ENCODE results near the gene RALGAPB. TPM values are rescaled to one million over a fixed set of nuclear protein-coding genes. Genes with fewer than 3 reads are reported as not detected.

The RALGAPB gene
- total RNA-seq, 4 donors from 2014 or later = 54.7 to 69.2 (median 61.1) TPM

- no peak for DNase-seq
- H3K27me3 ChIP-seq = peaks cover 0 to 6% of the 10 kb centered on the region in 2 donors
- TF ChIP-seq, protein P1, sequence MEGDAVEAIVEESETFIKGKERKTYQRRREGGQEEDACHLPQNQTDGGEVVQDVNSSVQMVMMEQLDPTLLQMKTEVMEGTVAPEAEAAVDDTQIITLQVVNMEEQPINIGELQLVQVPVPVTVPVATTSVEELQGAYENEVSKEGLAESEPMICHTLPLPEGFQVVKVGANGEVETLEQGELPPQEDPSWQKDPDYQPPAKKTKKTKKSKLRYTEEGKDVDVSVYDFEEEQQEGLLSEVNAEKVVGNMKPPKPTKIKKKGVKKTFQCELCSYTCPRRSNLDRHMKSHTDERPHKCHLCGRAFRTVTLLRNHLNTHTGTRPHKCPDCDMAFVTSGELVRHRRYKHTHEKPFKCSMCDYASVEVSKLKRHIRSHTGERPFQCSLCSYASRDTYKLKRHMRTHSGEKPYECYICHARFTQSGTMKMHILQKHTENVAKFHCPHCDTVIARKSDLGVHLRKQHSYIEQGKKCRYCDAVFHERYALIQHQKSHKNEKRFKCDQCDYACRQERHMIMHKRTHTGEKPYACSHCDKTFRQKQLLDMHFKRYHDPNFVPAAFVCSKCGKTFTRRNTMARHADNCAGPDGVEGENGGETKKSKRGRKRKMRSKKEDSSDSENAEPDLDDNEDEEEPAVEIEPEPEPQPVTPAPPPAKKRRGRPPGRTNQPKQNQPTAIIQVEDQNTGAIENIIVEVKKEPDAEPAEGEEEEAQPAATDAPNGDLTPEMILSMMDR (IDR thresholded peaks at IDR 0.05) = no peak
- no peak for TF ChIP-seq POLR2A (IDR thresholded peaks at IDR 0.05)
- H3K4me3 ChIP-seq = no peak overlapping the region
- H3K27ac ChIP-seq = no peak overlapping the region
- no peaks in the 10 kb centered on the region for H3K9me3 ChIP-seq
- no peaks in the 10 kb centered on the region for H3K36me3 ChIP-seq
- no peaks in the 10 kb centered on the region for H3K4me1 ChIP-seq
Measured at GRCh38 chr20:38599410-38599882, 126.8 kb downstream of the RALGAPB start.

- TF ChIP-seq, protein P1 (IDR thresholded peaks at IDR 0.05) = no peak
- TF ChIP-seq POLR2A (IDR thresholded peaks at IDR 0.05) = no peak
- Histone ChIP-seq H3K36me3 (no peaks in the 10 kb centered on the region), H3K27ac (no peak overlapping the region)
Measured at GRCh38 chr20:38600057-38600456, 127.4 kb downstream of the RALGAPB start.

DNA sequence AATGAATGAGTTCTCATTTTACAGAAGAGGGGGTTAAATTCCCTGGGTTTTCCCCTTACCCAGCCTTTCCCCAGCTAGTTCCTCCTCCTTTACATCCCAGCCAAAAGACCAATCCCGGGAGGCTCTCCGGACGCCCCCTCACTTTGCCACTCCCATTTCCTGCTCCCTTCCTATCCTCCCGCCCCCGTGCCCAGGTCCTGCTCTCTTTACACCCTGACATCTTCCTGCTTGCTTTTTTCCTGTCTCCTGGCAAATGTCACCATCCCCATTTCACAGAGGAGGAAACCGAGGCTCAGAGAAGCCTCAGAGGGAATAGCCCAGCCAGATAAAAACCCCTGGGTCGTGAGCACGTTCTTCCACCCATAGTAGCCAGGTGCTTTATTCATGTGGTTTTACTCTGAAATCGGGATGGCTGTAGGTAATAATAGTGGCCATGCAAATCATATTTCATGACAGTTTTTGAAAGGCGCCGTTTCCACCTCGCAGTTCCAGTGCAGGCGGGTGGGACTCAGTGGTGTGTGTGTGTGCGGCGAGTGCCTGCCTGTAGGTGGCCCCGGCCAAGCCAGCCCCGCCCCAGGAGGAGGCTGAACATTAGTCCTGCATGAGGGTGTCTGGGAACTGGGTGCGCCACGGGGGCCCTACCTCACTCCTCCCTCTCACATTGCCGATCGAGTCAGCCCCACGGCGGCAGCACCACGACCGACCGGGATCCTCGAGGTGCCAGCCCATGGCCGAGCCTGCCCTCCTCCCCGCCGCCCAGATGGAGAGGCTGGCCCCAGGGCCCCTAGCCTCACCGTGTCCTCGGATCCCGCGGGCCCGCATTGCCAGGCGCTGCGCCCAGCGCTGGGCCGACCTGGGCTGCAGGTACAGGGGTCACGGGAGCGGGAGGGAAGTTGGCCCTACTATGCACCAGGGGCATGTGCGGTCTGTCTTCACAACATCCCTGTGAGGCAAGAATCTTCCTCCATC lies 128.9 kb downstream of the RALGAPB start, which contains the start of gene ARHGAP40:
ARHGAP40 (plus strand) TSS at position 594 of the 969 bp plus-strand sequence.
- no peak for TF ChIP-seq POLR2A (IDR thresholded peaks at IDR 0.05)
- TF ChIP-seq, protein P1 (IDR thresholded peaks at IDR 0.05) = peak in 1 of 6 experiments; percentile 11
- no peaks in the 10 kb centered on the region for H3K9me3 ChIP-seq
- no peak within 1 kb of the TSS for H3K27ac ChIP-seq
- no peak for DNase-seq
- no peaks in the 10 kb centered on the region for H3K4me1 ChIP-seq
- H3K27me3 ChIP-seq = peaks cover 0 to 6% of the 10 kb centered on the region in 2 donors
- no peak within 1 kb of the TSS for H3K4me3 ChIP-seq
- H3K36me3 ChIP-seq = no peaks in the 10 kb centered on the region

More at GRCh38 chr20:38600057-38600456, 127.4 kb downstream of the RALGAPB start:
- Histone ChIP-seq H3K4me1 (no peaks in the 10 kb centered on the region), H3K27me3 (peaks cover 0 to 6% of the 10 kb centered on the region in 2 donors), H3K9me3 (no peaks in the 10 kb centered on the region), H3K4me3 (no peak overlapping the region)
- DNase-seq = no peak

GRCh38 chr20:38602185-38602581 lies 129.5 kb downstream of the RALGAPB start:
- no peaks in the 10 kb centered on the region for H3K36me3 ChIP-seq
- H3K27ac ChIP-seq = no peak overlapping the region
- DNase-seq = no peak
- H3K27me3 ChIP-seq = peaks cover 0 to 6% of the 10 kb centered on the region in 2 donors
- H3K4me1 ChIP-seq = no peaks in the 10 kb centered on the region
- TF ChIP-seq POLR2A (IDR thresholded peaks at IDR 0.05) = no peak
- TF ChIP-seq, protein P1 (IDR thresholded peaks at IDR 0.05) = no peak
- no peaks in the 10 kb centered on the region for H3K9me3 ChIP-seq
- H3K4me3 ChIP-seq = no peak overlapping the region

DNA sequence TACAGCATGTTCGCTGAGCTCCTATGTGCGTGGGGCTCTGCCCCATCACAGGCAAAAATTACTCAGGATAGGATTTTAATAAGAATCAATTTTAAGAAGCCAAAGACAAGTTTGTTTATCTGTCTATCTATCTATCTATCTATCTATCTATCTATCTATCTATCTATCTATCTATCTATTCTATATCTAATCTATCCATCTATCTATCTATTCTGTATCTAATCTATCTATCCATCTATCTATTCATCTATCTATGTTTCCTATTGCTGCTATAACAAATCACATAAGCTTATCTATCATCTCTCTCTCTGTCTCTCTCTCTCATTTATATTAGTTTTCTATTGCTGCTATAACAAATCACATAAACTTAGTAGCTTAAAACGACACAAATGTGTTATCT lies 130.6 kb downstream of the RALGAPB start:
- H3K36me3 ChIP-seq = no peaks in the 10 kb centered on the region
- H3K9me3 ChIP-seq = no peaks in the 10 kb centered on the region
- no peak for DNase-seq
- H3K27ac ChIP-seq = no peak overlapping the region
- no peak overlapping the region for H3K4me3 ChIP-seq
- H3K4me1 ChIP-seq = no peaks in the 10 kb centered on the region
- TF ChIP-seq, protein P1 (IDR thresholded peaks at IDR 0.05) = no peak
- no peak for TF ChIP-seq POLR2A (IDR thresholded peaks at IDR 0.05)
- H3K27me3 ChIP-seq = peaks cover 0 to 6% of the 10 kb centered on the region in 2 donors
